ENCODE measurements around the gene TCEA2. TPM values are rescaled to one million over a fixed set of nuclear protein-coding genes. Genes with fewer than 3 reads are reported as not detected.

The TCEA2 gene
- total and polyA plus RNA-seq, 2 of the 13 experiments (the other 11 are each of a cell fraction or from before 2014, with no cell fraction given), result 28.1 to 33.7 TPM

- peak; percentile 86; the same call in 1 of the 2 replicates for TF ChIP-seq TFE3 (CRISPR knock-in tag; IDR thresholded peaks at IDR 0.05)
- TF ChIP-seq HOXA3 (CRISPR knock-in tag; IDR thresholded peaks at IDR 0.05), result peak; percentile 60; the same call in 1 of the 2 replicates
- TF ChIP-seq FOXA3 (CRISPR knock-in tag; IDR thresholded peaks at IDR 0.05), result peak; percentile 69
- peak; percentile 83 for TF ChIP-seq RXRB (CRISPR knock-in tag; IDR thresholded peaks at IDR 0.05; ENCODE audit: borderline replicate concordance)
- TF ChIP-seq ZNF441 (CRISPR knock-in tag; IDR thresholded peaks at IDR 0.05; ENCODE audit: borderline replicate concordance), result peak; percentile 87; the same call in 1 of the 2 replicates
- TF ChIP-seq RERE (CRISPR knock-in tag; IDR thresholded peaks at IDR 0.05; ENCODE audit: low read depth), result 0 out of 2 replicates have a peak, but pooled peaks have one; percentile 37
- no peak for TF ChIP-seq MAZ (IDR thresholded peaks at IDR 0.05; ENCODE audit: borderline replicate concordance, low read depth, low read length)
- 0 out of 2 replicates have a peak, but pooled peaks have one; percentile 23 for TF ChIP-seq MAZ (CRISPR knock-in tag; IDR thresholded peaks at IDR 0.05; ENCODE audit: low read depth)
- TF ChIP-seq ZNF556 (CRISPR knock-in tag; IDR thresholded peaks at IDR 0.05; ENCODE audit: borderline replicate concordance), result no peak
- 0 out of 2 replicates have a peak, but pooled peaks have one; percentile 39 for TF ChIP-seq MAF1 (CRISPR knock-in tag; IDR thresholded peaks at IDR 0.05; ENCODE audit: borderline replicate concordance)
- TF ChIP-seq FOXJ3 (CRISPR knock-in tag; IDR thresholded peaks at IDR 0.05; ENCODE audit: borderline replicate concordance), result 0 out of 2 replicates have a peak, but pooled peaks have one; percentile 30
- TF ChIP-seq POGZ (CRISPR knock-in tag; IDR thresholded peaks at IDR 0.05), result no peak
- 0 out of 2 replicates have a peak, but pooled peaks have one; percentile 36 for TF ChIP-seq ELF1 (CRISPR knock-in tag; IDR thresholded peaks at IDR 0.05)
- TF ChIP-seq DRAP1 (CRISPR knock-in tag; IDR thresholded peaks at IDR 0.05), result no peak
- TF ChIP-seq HNF4A (CRISPR knock-in tag; IDR thresholded peaks at IDR 0.05), result peak; percentile 51
- no peak for TF ChIP-seq PHF8 (CRISPR knock-in tag; IDR thresholded peaks at IDR 0.05)
- TF ChIP-seq ZNF143 (CRISPR knock-in tag; IDR thresholded peaks at IDR 0.05), result no peak
- TF ChIP-seq ZNF777 (CRISPR knock-in tag; IDR thresholded peaks at IDR 0.05), result peak; percentile 86
- no peak; the same call in 1 of the 2 replicates for TF ChIP-seq NFE2L1 (CRISPR knock-in tag; IDR thresholded peaks at IDR 0.05; ENCODE audit: borderline replicate concordance)
- TF ChIP-seq ZNF34 (CRISPR knock-in tag; IDR thresholded peaks at IDR 0.05; ENCODE audit: borderline replicate concordance), result no peak
- TF ChIP-seq ATF4 (CRISPR knock-in tag; IDR thresholded peaks at IDR 0.05), result no peak
- 0 out of 2 replicates have a peak, but pooled peaks have one; percentile 61 for TF ChIP-seq NCOA2 (CRISPR knock-in tag; IDR thresholded peaks at IDR 0.05)
- peak; percentile 27; the same call in 1 of the 2 replicates for TF ChIP-seq IRF2 (CRISPR knock-in tag; IDR thresholded peaks at IDR 0.05)
Observed at GRCh38 chr20:64082126-64082731, 19.2 kb downstream of the TCEA2 start (continued).
